Gastroesophageal sphincter (tissue), 3 donors: ENCODE measurements around the gene CASKIN1.

ENCODE experiments used
- CTCF ChIP-seq, 4 experiments: fragments of 200-600 bp in 2 of 4; fragments of 450-650 bp in 2 of 4; sonication (generic) in 1 of 4; IDR thresholded peaks; one replicate each; pipeline ENCODE4 v1.5.1; 2017 to 2019; ENCODE audit warnings: antibody characterized with exemption in 4 of 4, mild to moderate bottlenecking in 2 of 4, moderate library complexity in 2 of 4
- EP300 ChIP-seq: sonication (generic); formaldehyde crosslinking; IDR thresholded peaks from one replicate; pipeline ENCODE4 v1.6.1; 2017; ENCODE audit warnings: antibody characterized with exemption, mild to moderate bottlenecking
- POLR2A ChIP-seq, 2 donors: fragments of 450-650 bp; IDR thresholded peaks; one replicate each; pipeline ENCODE4 v1.6.1; 2017; ENCODE audit warnings: antibody characterized with exemption in 2 of 2, mild to moderate bottlenecking in 2 of 2, moderate library complexity in 1 of 2
- POLR2AphosphoS5 ChIP-seq: sonication (generic); formaldehyde crosslinking; IDR thresholded peaks from one replicate; pipeline ENCODE4 v1.6.1; 2017; ENCODE audit warnings: antibody characterized with exemption

- TF ChIP-seq CTCF (IDR thresholded peaks at IDR 0.05) (no peak), POLR2A (IDR thresholded peaks at IDR 0.05) (no peak), EP300 (no peak), POLR2AphosphoS5 (no peak)
Observed at GRCh38 chr16:2235234-2235651, 38.8 kb upstream of the CASKIN1 start.
